Keratinocyte (primary cell): ENCODE data around the gene HIPK1. TPM values are rescaled to one million over a fixed set of nuclear protein-coding genes. Genes with fewer than 3 reads are reported as not detected.

Experiments used
- DNase-seq: peaks from one replicate; pipeline ENCODE4 v3.0.0-alpha.2; 2011; ENCODE audit warnings: low read depth, missing footprints, low spot score
- FAIRE-seq: peaks from 2 replicates; lab custom pipeline; 2011; peaks lifted over from hg19 to GRCh38; lab: Jason Lieb, UNC
- H2AFZ ChIP-seq: 2 replicates; pipeline ENCODE4 v1.6.0; 2012; ENCODE audit warnings: low read length, control low read depth, inconsistent platforms; ENCODE audit not compliant: control insufficient read depth
- H3K27ac ChIP-seq: 2 replicates; pipeline ENCODE4 v1.5.1; 2011; ENCODE audit warnings: low read length; ENCODE audit not compliant: control insufficient read depth, insufficient read depth
- H3K27me3 ChIP-seq: 3 replicates; pipeline ENCODE4 v1.6.0; 2011; ENCODE audit warnings: low read length; ENCODE audit not compliant: control insufficient read depth, insufficient read depth; ENCODE audit errors: extremely low read depth
- H3K36me3 ChIP-seq, 2 experiments: 2 replicates in 1 of 2; 3 replicates in 1 of 2; pipeline ENCODE4 v1.5.1; 2011; ENCODE audit warnings: low read length in 2 of 2, mild to moderate bottlenecking in 1 of 2; ENCODE audit not compliant: control insufficient read depth in 2 of 2, insufficient read depth in 2 of 2; ENCODE audit errors: extremely low read depth in 1 of 2
- H3K4me1 ChIP-seq: 3 replicates; pipeline ENCODE4 v1.5.1; 2011; ENCODE audit warnings: low read length; ENCODE audit not compliant: control insufficient read depth, insufficient read depth; ENCODE audit errors: extremely low read depth
- H3K4me2 ChIP-seq: 3 replicates; pipeline ENCODE4 v1.6.0; 2011; ENCODE audit warnings: low read depth, low read length; ENCODE audit not compliant: control insufficient read depth, insufficient read depth; ENCODE audit errors: extremely low read depth
- H3K4me3 ChIP-seq, 3 experiments: fragments of 200-600 bp in 1 of 3; sonication (generic) in 1 of 3; 2 replicates in 2 of 3; 3 replicates in 1 of 3; pipeline ENCODE4 v1.5.1; 2011 to 2016; ENCODE audit warnings: low read length in 3 of 3, mild to moderate bottlenecking in 3 of 3, control low read depth in 2 of 3, inconsistent platforms in 1 of 3, low read depth in 1 of 3, mixed read lengths in 1 of 3, mixed run types in 1 of 3, moderate library complexity in 1 of 3; ENCODE audit not compliant: control insufficient read depth in 2 of 3, insufficient read depth in 2 of 3; ENCODE audit errors: extremely low read depth in 1 of 3
- H3K79me2 ChIP-seq: 2 replicates; pipeline ENCODE4 v1.6.0; 2012; ENCODE audit warnings: low read length; ENCODE audit not compliant: control insufficient read depth, insufficient read depth
- H3K9ac ChIP-seq: 3 replicates; pipeline ENCODE4 v1.6.0; 2011; ENCODE audit warnings: low read length; ENCODE audit not compliant: control insufficient read depth, insufficient read depth; ENCODE audit errors: extremely low read depth
- H3K9me1 ChIP-seq: 3 replicates; pipeline ENCODE4 v1.6.0; 2011; ENCODE audit warnings: low read length; ENCODE audit not compliant: control insufficient read depth, insufficient read depth; ENCODE audit errors: extremely low read depth
- H3K9me3 ChIP-seq: 2 replicates; pipeline ENCODE4 v1.5.1; 2012; ENCODE audit warnings: low read depth, low read length; ENCODE audit not compliant: control insufficient read depth
- H4K20me1 ChIP-seq: 3 replicates; pipeline ENCODE4 v1.6.0; 2011; ENCODE audit warnings: low read length; ENCODE audit not compliant: control insufficient read depth, insufficient read depth; ENCODE audit errors: extremely low read depth
- EZH2 ChIP-seq: IDR thresholded peaks from one replicate; pipeline ENCODE4 v1.6.1; 2012; ENCODE audit warnings: inconsistent platforms, mild to moderate bottlenecking, low read length, moderate library complexity
- dilution Hi-C: fragments of 300-500 bp; cut with MboI; formaldehyde crosslinking; loops from one replicate; pipeline ENCODE4 v1.7.0; 2020; ENCODE audit warnings: low sequenced_read_pairs; ENCODE audit not compliant: extremely low pct_ligation_motif_present
- polyA plus RNA-seq, 5 experiments: library from polyadenylated mRNA; depleted of rRNA in 3 of 5; stranded (reverse) in 3 of 5; stranded (forward) in 1 of 5; unstranded in 1 of 5; fragments of >200 nt; gene quantifications; 1 replicate in 1 of 5; 2 replicates in 3 of 5; 3 replicates in 1 of 5; pipeline versions ENCODE4 v1.2.1 to v1.2.3, GENCODE V29; 2011 to 2012; ENCODE audit warnings: missing spikeins in 2 of 5, low read depth in 1 of 5, low replicate concordance in 1 of 5
- TF ChIP-seq, protein P1 (sequence below), 3 experiments: IDR thresholded peaks in 1 of 3; conservative IDR thresholded peaks in 1 of 3; optimal IDR thresholded peaks in 1 of 3; 2 replicates in 2 of 3; 3 replicates in 1 of 3; pipeline versions ENCODE3 to v1.5.1; 2011; ENCODE audit warnings: low read length in 3 of 3, mild to moderate bottlenecking in 3 of 3, moderate library complexity in 2 of 3, control low read depth in 1 of 3, inconsistent platforms in 1 of 3; ENCODE audit not compliant: insufficient read depth in 2 of 3; ENCODE audit errors: extremely low read depth in 1 of 3

The HIPK1 gene
- polyA plus RNA-seq, 1 donor (not counting 4 experiments of a cell fraction or from before 2014, with no cell fraction given) = 19.9 TPM

DNA sequence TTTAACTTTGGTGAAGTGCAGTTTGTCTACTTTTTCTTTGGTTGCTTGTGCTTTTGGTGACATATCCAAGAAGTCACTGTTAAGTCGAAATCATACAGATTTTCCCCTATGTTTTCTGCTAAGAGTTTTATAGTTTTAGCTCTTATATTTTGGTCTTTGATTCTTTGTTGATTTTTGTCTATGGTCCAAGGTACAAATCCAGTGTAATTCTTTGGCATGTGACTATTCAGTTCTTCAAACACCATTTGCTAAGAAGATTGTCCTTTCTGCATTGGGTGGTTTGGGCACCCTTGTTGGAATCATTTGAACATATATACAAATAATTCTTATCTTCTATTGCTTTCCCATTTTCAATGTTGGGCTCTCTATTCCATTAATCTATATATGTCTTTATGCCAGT is 16.2 kb downstream of the HIPK1 start:
- dilution Hi-C loops = no loop called here
- Histone ChIP-seq H3K4me1 (no peaks in the 10 kb centered on the region), H3K27me3 (no peaks in the 10 kb centered on the region), H4K20me1 (no peaks in the 10 kb centered on the region), H3K79me2 (peaks cover 51% of the 10 kb centered on the region), H3K4me3 (no peak overlapping the region), H3K27ac (no peak overlapping the region), H3K36me3 (peaks cover 4 to 11% of the 10 kb centered on the region in 2 experiments), H3K9ac (no peak overlapping the region), H3K9me3 (no peaks in the 10 kb centered on the region), H3K9me1 (no peaks in the 10 kb centered on the region), H3K4me2 (no peak overlapping the region), H2AFZ (no peak overlapping the region)
- DNase-seq (no peak), FAIRE-seq (no peak)
- no peak for TF ChIP-seq EZH2
- TF ChIP-seq, protein P1, sequence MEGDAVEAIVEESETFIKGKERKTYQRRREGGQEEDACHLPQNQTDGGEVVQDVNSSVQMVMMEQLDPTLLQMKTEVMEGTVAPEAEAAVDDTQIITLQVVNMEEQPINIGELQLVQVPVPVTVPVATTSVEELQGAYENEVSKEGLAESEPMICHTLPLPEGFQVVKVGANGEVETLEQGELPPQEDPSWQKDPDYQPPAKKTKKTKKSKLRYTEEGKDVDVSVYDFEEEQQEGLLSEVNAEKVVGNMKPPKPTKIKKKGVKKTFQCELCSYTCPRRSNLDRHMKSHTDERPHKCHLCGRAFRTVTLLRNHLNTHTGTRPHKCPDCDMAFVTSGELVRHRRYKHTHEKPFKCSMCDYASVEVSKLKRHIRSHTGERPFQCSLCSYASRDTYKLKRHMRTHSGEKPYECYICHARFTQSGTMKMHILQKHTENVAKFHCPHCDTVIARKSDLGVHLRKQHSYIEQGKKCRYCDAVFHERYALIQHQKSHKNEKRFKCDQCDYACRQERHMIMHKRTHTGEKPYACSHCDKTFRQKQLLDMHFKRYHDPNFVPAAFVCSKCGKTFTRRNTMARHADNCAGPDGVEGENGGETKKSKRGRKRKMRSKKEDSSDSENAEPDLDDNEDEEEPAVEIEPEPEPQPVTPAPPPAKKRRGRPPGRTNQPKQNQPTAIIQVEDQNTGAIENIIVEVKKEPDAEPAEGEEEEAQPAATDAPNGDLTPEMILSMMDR (optimal IDR thresholded peaks at IDR 0.05 in 1 of 3, IDR thresholded peaks at IDR 0.05 in 1 of 3, conservative IDR thresholded peaks at IDR 0.05 in 1 of 3; ENCODE audit: extremely low read depth in 1 of 3, insufficient read depth in 2 of 3, low read length in 3 of 3) = no peak

DNA sequence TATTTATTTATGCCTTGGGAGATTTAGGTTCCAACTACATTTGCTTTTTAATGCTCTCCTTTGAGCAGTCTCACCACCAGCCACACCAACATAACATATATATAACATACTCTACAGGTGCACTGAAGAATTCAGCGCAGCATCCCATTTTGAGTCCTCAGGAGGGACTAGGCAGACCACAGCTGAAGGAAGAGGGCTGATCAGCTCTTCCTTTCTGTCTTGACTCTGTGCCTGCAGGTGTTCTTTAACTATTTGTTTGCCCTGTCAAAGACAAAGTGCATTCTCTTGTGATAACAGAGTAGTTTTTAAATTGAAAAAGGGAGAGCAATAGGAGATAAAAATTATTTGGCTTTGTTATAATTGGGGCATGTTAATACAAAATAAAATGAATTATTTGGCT is 17.0 kb downstream of the HIPK1 start:
- no peak overlapping the region for H3K4me2 ChIP-seq
- no peak overlapping the region for H3K27ac ChIP-seq
- no peak for DNase-seq
- no peak overlapping the region for H3K9ac ChIP-seq
- H2AFZ ChIP-seq = no peak overlapping the region
- no peaks in the 10 kb centered on the region for H3K9me3 ChIP-seq
- H3K4me3 ChIP-seq = no peak overlapping the region
- no peaks in the 10 kb centered on the region for H4K20me1 ChIP-seq
- FAIRE-seq = no peak
- H3K27me3 ChIP-seq = no peaks in the 10 kb centered on the region
- H3K79me2 ChIP-seq = peaks cover 52% of the 10 kb centered on the region
- H3K4me1 ChIP-seq = no peaks in the 10 kb centered on the region
- H3K9me1 ChIP-seq = no peaks in the 10 kb centered on the region
- peaks cover 0 to 3% of the 10 kb centered on the region in 2 experiments for H3K36me3 ChIP-seq
- dilution Hi-C loops = no loop called here
- TF ChIP-seq EZH2 = no peak
- TF ChIP-seq, protein P1 (optimal IDR thresholded peaks at IDR 0.05 in 1 of 3, IDR thresholded peaks at IDR 0.05 in 1 of 3, conservative IDR thresholded peaks at IDR 0.05 in 1 of 3; ENCODE audit: extremely low read depth in 1 of 3, insufficient read depth in 2 of 3, low read length in 3 of 3) = no peak
